CD4-positive, alpha-beta T cell treated with Interleukin-15 for 1 hour (primary cell): ENCODE measurements around the gene SEMA3A.

Experiments used
- DNase-seq: peaks from one replicate; pipeline ENCODE4 v3.0.0-alpha.2; 2020

Gene SEMA3A

GRCh38 chr7:83908526-83908925 lies 286.1 kb downstream of the SEMA3A start:
- no peak for DNase-seq
